Activated CD8-positive, alpha-beta memory T cell treated with anti-CD3 and anti-CD28 coated beads for 36 hours (primary cell): ENCODE results near the gene WNT3A. TPM values are rescaled to one million over a fixed set of nuclear protein-coding genes. Genes with fewer than 3 reads are reported as not detected.

Experiments used
- CTCF ChIA-PET: fragments of 350-600 bp; sonication (Branson Sonifier 250); formaldehyde crosslinking; loops from one replicate; lab custom pipeline; 2021; ENCODE audit warnings: antibody characterized with exemption; lab: Charles Lee
- POLR2A ChIA-PET: fragments of 350-600 bp; sonication (Branson Sonifier 250); formaldehyde crosslinking; loops from one replicate; lab custom pipeline; 2021; ENCODE audit warnings: antibody characterized with exemption; lab: Charles Lee
- total RNA-seq, 2 experiments: library from RNA; stranded (reverse); gene quantifications; one replicate each; pipeline ENCODE4 v1.2.3, GENCODE V29; 2021

The WNT3A gene
- total RNA-seq, 2 experiments from 2014 or later, result not detected

DNA sequence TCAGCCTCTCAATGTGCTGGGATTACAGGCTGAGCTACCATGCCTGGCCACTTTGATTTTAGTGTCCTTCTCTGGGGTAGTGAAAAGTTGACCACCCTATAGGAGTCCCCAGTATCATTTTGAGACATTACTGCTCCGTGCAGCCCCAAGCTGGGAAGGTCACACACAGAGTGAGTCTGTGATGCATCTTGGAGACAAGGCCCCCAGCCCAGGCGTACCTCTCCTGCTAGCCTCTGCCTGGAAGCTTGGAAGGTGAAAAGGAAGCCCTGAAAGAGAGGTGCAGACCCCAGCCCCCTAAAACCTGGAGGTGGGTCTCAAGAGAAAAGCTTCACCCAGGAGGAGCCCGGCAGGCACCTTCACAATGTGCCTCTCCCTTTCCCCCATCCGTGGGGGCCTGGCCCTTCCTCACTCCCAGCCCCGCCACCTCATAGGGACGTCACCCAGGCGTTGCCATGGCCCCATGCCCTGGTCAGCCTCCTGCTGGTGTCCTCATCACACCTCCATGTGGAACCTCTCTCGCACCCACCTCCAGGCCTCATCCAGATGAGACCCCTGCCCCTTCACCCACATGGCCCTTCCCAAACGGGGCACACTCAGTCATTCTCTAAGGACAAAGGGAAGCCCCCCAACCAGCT lies 70.1 kb downstream of the WNT3A start:
- CTCF ChIA-PET, result interaction anchor here (0.9 kb wide), 1 partner anchor 77 kb away, joined by 3 read pairs; no protein-coding TSS in a partner anchor
- POLR2A ChIA-PET, result no interaction called here

DNA sequence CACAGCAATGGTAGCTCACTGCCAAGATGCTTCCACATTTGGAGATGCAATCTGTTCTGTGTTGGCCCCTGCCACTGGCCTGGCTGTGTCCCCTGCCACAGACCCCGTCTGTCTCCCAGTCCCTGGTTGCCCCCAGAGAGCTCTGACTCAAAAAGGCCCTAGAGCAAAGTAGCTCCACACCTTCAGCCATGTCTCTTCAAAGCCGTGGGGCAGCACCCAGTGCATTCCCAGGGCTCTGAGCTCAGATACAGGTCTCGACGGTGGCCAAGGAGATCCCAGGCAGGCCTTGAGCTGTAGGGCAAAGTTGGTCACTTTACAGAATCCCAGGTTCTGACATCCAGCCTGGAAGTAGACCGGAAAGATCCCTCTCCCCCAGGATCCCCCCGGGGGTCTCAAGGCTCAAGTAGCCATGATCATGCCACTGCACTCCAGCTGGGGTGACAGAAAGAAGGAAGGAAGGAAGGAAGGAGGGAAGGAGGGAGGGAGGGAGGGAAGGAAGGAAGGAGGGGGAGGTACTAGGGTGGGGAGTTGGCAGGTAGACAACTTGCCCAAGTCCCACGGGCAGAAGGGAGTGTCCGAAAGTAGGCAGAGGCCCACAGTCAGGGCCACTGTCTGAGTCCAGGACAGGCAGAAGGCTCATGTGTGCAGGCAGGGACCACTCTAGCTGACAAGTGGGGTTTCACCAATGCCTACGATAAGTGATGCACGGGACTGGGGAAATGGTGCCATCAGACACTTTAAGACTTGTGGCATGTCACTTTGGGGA lies 71.0 kb downstream of the WNT3A start:
- ChIA-PET CTCF (no interaction called here), POLR2A (no interaction called here)

DNA sequence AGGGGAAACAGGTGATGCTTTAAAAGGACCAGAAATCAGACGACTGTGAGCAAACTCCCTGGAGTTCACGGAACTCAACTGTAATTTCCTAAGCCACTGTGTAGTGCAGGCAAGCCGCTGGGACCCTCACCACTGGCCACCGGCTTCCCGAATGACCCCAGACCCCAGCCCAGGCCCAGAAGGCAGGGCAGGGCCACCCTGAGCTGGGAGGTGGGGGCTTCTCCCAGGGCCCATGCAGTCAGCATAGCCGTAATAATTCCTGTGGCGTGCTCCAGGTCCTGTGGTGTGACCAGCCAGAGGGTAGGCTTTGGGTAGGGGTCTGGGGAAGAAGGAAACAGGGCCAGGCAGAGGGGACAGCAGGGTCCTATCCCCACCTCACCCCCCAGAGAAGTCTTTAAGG lies 72.2 kb downstream of the WNT3A start:
- CTCF ChIA-PET, result no interaction called here
- POLR2A ChIA-PET, result no interaction called here

DNA sequence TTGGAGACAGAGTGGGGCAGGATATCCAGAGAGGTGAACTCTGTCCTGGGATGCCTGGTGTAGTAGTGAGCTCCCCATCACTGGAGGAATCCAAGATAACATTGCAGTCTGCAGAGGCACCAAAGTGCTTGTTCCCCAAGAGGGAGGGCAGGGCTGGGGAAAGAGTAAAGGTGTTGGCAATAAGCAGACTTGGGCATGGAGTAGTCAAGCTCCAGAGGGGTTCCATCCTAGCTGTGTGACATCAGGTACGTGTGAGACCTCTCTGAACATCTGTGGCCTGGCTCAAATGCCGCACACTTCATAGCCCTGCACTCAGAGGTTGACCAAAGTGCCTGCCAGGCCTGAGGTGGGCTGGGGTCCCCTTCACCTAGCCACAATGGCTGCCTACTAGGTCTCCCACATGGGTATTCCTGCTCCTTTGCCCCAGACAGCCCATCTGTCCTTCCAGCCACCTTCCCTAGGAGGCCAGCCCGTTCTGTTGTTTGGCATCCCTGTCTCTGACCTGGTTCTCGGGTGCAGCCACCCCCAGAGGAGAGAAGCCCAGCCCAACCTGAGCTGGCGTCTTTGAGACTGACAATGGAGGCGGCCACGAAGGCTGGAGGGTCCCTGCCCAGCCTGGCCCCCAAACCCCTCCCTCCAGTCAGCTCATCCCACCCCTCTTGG lies 72.9 kb downstream of the WNT3A start:
- ChIA-PET POLR2A (no interaction called here), CTCF (interaction anchor here (1.5 kb wide), 1 partner anchor 39 kb away, joined by 3 read pairs; no protein-coding TSS in a partner anchor)

DNA sequence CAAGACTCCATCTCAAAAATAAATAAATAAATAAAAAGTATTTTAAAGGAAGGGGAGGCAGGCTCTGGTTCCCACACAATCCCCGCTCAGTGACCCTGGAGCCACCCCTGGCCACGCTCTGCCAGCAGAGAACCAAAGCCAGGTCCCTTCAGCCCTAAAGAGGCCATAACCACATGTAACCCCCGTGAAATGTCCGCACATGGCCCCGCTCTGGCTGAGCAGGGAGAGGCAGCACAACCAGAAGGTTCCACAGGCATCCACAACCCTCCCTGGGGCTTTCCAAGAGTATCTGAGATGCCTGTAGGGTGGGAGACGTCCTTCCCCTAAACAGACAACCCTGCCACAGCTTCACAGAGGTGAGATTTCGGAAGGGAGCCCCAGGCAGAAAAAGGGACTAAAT lies 74.3 kb downstream of the WNT3A start:
- ChIA-PET POLR2A (interaction anchor here (1.2 kb wide), 1 partner anchor 21 kb away, joined by 3 read pairs; no protein-coding TSS in a partner anchor), CTCF (interaction anchor here (1.5 kb wide), 1 partner anchor 41 kb away, joined by 3 read pairs; no protein-coding TSS in a partner anchor)

DNA sequence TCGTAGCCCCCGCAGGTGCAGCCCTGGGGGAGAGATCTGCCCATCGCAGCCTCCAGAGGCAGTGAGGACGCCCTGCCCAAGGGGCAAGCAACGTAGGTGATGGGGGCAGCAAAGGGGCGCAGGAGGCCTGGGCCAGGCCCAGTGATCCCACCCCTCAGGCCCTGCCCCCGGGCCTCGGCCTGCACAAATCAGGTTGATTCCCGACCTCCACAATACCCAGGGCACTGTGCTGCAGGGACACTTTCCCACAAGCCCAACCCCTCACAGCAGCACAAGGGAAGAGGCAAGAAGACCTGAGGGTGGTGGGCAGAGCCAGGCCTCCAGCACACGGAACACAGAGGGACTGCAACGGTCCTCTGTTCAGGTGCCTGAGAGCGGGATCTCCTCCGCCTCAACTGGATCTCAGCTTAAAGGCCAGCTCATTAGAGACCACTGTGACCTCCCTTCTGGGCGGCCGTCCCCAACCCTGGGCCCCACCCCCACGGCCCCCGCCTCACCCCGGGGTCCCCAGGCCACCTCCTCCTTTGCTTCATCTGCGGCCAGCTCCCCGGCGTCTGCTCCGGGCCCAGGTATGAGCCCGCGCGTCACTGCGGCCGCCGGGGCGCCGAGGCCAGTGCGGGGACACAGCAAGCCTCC lies 74.9 kb downstream of the WNT3A start:
- ChIA-PET POLR2A (interaction anchor here (0.5 to 1.4 kb wide), 10 partner anchors 10 to 293 kb away, joined by 3 to 5 read pairs (median 3); partner anchors contain the start of gene MRPL55), CTCF (interaction anchor here (0.7 to 1.2 kb wide), 2 partner anchors 22 to 82 kb away, joined by 3 to 5 read pairs; no protein-coding TSS in a partner anchor)

DNA sequence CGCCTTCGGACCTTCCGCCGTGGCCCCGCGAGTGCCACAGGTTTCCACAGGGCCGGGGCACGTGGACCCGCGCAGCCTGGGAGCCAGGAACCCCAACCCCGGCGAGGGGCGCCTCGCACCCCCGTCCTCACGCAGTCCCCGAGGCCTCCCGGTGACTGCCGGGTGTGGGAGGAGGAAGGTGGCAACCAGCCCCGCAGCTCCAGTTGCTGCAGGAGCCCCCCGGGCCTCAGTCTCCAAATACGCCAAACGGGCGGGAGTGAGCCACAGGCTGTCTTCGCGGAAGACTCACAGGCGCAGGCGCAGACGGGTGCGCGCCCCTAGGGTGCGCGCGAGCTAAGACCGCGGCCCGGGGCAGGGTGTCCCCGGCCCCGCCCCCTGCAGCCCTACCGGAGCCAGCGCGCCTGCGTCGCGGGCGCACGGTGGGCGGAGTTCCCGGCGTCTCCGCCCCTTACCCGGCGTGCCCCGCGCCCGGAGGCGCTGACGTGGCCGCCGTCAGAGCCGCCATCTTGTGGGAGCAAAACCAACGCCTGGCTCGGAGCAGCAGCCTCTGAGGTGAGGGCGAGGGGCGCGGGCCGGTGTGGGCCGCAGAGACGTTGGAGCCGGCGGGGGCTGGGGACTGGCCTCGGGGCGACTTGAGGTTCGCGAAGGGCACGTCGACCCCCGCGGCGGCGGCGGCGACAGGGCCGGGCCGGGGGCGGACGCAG lies 75.6 kb downstream of the WNT3A start, which contains the start of gene ARF1:
ARF1 (plus strand) TSS at position 495 of the 704 bp plus-strand sequence. CDS start 14,407 bp downstream, outside the sequence.
- ChIA-PET POLR2A (interaction anchor here (0.5 to 1.4 kb wide), 10 partner anchors 10 to 294 kb away, joined by 3 to 5 read pairs (median 3); partner anchors contain the start of gene MRPL55), CTCF (interaction anchor here (0.7 to 1.2 kb wide), 2 partner anchors 21 to 83 kb away, joined by 3 to 5 read pairs; no protein-coding TSS in a partner anchor)

DNA sequence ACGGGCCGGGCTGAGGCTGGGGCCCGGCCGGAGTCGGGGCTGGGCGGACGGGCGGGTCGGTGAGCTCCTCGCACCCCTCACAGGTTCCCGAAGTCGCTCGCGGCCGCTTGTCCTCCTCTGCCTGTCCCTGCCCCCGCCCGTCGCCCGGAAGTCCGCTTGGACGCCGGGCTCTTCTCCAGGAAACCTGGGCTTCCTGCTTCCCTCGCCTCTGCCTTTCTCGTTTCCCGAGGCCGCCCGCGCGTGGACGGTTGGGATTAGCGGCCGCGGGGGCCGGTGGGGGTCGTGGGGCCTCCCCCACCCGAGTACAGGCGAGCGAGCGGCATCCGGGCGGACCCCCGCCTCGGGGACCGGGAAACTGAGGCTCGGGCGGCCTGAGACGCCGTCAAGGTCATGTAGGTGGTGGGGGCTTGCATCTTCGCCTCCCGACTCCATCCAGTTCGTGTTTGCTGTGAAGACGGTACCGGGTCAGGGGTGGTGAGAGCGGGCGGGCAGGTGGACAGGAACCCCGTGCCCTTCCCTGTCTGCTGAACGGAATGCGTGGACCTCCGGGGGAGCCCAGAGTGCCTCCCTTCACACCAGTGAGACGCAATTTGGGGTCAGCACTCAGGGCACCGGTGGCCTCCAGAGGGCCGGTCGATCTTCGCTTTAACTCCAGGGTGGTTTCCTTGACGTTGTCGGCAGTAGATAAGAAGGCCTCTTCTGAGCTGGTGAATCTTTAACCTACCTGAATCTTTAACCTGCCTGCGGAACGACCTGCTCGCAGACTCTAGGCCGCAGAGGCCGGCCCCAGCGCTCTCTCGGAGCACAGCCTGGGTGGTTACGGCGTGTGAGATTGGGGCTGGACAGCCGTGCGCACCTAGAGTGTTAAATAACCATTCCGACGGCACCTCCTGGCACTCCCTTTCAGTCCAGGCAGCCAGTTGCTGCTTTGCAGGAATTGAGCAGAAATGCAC lies 76.4 kb downstream of the WNT3A start:
- ChIA-PET CTCF (interaction anchor here (1.2 to 1.4 kb wide), 2 partner anchors 24 to 84 kb away, joined by 3 to 5 read pairs; no protein-coding TSS in a partner anchor), POLR2A (interaction anchor here (1.0 to 1.4 kb wide), 5 partner anchors 21 to 294 kb away, joined by 3 to 5 read pairs (median 3); partner anchors contain the start of gene MRPL55)

DNA sequence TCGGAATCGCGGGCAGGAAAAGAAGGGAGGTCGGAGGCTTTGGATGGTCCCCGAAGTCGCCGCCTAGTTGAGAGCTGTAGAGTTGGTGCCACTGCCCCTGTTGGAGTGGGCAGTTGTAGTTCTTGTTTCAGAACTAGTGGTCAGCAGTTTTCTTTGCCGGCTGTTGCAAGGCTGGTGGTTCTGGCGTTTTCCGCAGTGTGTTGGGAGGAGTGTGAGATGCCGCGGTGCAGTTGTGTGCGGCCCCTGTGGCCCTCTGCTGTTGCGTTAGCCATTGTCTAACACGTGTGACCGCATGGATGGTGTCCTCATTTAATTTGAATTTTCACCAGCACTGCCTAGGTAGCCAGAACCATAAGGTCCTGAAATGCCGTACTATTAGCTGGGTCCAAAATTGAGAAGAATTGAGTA lies 77.1 kb downstream of the WNT3A start:
- CTCF ChIA-PET, result interaction anchor here (1.4 kb wide), 1 partner anchor 23 kb away, joined by 3 read pairs; no protein-coding TSS in a partner anchor
- POLR2A ChIA-PET, result interaction anchor here (0.8 kb wide), 1 partner anchor 82 kb away, joined by 6 read pairs; the partner anchor contains the start of gene IBA57

DNA sequence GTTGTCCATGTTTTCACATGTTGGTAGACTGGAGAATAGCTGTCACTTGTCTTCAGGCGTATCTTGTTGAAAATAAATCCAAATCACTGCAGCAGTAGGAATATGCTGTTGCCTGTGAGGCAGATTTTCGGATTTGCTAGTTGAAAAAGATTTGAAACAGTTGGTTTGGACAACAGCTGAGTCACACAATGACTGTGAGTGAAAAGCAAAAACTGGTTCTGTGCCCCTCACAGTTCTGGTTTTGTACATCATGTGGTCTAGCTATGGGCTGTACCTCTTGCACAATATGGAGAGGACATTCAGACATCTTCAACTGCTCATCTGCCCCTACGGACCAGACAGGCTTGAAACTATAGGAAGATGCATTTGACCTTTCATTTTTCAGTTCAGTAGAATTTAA lies 77.5 kb downstream of the WNT3A start:
- CTCF ChIA-PET, result interaction anchor here (1.4 kb wide), 1 partner anchor 22 kb away, joined by 3 read pairs; no protein-coding TSS in a partner anchor
- POLR2A ChIA-PET, result interaction anchor here (0.8 kb wide), 1 partner anchor 82 kb away, joined by 6 read pairs; the partner anchor contains the start of gene IBA57

DNA sequence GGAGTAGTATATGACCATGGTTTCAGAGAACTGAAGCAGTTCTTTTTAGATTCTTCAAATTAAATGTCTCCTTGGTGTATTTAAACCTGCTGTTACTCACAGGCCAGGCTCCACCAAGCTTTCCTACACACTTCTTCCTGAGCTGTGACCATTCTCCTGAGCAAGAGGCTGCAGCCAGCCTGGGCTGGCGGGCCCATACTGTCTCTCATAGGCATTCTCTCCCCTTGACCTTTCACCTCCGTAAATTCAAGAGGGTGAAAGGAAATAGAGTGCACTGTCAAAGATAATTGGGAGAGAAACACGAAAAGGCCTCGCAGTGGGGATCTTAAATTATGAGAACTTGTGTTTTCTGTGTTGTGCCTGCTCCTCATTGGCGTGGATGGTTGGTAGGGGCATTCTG lies 78.0 kb downstream of the WNT3A start:
- POLR2A ChIA-PET, result interaction anchor here (0.8 kb wide), 1 partner anchor 81 kb away, joined by 6 read pairs; the partner anchor contains the start of gene IBA57
- CTCF ChIA-PET, result interaction anchor here (1.4 kb wide), 1 partner anchor 22 kb away, joined by 3 read pairs; no protein-coding TSS in a partner anchor

DNA sequence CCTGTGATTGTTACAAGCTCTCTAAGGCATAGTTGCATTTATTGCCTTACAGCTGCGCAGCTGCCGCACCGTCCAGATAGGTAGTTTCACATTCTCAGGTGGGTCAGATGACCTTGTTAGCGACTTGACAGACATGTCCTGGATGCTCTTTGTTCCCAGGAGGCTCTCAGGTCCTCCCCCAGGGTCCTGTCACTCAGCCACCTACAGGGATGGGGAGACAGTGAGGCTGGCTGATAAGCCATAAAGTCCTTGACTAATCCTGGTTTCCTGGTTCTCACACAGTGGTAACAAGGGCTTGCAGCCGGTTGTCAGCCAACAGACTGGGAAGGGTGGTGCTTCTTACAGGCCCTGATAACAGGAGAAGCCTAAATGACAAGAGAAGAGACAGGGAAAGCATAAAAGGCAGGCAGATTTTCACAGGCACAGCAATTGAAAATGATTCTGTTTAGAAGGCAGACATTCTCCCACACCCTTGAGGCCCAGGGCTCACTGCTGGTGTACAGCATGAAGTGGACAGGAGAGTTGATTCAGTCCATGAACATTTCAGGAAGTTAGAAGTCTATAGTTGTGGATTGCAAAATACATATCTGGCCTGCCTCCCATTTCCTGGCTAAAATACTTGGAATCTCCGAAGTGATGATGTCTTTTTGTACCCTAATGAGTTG lies 78.6 kb downstream of the WNT3A start:
- CTCF ChIA-PET, result interaction anchor here (0.6 kb wide), 1 partner anchor 37 kb away, joined by 3 read pairs; no protein-coding TSS in a partner anchor
- POLR2A ChIA-PET, result no interaction called here

DNA sequence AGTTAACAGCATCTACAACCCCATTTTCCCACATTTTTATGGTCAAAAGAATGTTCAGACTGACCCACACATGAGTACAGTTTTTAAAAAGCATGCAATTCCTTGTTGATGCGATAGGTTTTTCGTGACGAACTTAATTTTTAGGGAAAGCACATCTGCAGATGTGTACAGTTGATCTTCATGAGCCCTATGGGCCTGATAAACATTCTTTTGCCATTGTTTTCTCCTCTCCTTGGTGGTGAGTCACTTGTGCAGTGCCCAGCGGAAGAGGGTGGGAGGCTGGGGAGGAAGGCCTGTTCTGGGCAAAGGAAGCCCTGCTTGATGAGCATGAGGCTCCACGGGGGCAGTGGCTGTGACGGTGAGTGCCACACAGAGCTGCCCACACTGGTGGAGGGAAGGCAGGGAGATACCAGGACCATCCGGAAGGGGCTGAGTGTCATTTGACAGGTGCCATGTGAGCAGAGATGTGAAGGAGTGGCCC lies 81.0 kb downstream of the WNT3A start:
- CTCF ChIA-PET, result no interaction called here
- POLR2A ChIA-PET, result interaction anchor here (0.6 kb wide), 1 partner anchor 50 kb away, joined by 4 read pairs; no protein-coding TSS in a partner anchor

DNA sequence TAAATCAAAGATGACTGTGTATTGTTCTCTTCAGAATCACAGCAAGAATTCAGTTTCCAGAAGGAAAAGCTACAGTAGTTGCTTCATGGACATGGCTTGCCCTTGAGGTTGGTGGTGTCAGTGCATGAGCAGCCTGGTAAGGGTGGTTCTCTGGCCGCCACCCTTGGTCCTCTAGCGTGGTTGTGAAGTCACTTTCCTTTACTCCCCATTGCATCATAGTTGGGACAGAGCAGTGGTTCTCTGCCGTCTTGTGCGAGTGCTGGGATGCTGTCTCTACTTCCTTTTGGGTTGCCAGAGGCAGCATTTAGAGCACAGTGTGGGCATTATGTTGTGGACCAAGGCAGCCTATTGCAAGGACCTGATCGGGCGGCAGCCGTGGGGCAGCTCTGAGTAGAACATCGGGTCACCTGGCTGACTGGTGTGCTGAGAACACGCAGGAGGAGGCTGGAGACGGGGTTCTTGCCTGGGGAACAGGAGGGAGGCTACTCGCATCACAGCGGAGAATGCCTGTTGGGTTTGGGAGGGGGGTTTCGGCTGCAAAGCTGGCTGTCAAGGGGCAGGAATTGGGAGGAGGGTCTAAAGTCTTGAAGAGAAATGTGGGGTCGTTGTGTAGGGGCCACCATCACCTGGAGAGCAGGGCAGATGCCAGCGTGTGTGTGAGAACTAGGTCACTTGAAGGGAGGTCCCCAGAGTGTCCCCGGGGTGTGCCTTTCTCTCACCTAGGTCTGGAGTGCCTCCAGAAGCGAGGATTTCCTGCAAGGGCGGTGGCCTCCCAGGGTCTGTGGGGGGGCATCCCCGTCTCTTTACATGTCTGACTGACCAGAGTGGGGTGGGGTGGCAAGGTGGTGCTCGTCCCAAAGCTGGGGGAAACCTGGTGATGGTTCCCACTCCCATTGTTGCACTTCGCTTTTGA lies 82.0 kb downstream of the WNT3A start:
- ChIA-PET CTCF (no interaction called here), POLR2A (interaction anchor here (0.7 to 1.2 kb wide), 2 partner anchors 9 to 13 kb away, joined by 3 to 4 read pairs; no protein-coding TSS in a partner anchor)
